Measurements from ENCODE around the gene TNFSF13B.

DNA sequence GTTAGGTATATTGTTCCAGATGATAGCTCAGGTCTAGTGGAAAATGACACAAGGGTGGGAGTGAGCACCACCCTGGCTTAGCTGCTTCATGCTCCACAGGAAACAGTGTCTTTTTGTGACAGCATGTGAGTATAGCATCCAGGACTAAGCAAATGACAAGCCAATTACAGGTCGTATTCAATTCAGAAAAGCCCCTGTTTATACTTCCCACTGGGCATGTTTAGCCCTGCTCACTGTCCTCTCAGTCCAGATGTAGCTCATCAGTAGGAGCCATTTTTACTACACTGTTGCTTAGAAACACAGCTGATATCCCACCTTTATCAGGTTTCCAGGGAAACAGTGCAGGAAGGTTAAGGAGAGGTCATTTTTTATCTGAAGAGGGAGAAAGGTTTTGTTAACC is 43.3 kb upstream of the TNFSF13B start:
- TF ChIP-seq, protein P1, sequence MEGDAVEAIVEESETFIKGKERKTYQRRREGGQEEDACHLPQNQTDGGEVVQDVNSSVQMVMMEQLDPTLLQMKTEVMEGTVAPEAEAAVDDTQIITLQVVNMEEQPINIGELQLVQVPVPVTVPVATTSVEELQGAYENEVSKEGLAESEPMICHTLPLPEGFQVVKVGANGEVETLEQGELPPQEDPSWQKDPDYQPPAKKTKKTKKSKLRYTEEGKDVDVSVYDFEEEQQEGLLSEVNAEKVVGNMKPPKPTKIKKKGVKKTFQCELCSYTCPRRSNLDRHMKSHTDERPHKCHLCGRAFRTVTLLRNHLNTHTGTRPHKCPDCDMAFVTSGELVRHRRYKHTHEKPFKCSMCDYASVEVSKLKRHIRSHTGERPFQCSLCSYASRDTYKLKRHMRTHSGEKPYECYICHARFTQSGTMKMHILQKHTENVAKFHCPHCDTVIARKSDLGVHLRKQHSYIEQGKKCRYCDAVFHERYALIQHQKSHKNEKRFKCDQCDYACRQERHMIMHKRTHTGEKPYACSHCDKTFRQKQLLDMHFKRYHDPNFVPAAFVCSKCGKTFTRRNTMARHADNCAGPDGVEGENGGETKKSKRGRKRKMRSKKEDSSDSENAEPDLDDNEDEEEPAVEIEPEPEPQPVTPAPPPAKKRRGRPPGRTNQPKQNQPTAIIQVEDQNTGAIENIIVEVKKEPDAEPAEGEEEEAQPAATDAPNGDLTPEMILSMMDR (IDR thresholded peaks at IDR 0.05; ENCODE audit: control extremely low read depth in 1 of 3, insufficient read depth in 1 of 3, low read depth in 1 of 3, low read length in 3 of 3) = no peak
- TF ChIP-seq, protein P2, sequence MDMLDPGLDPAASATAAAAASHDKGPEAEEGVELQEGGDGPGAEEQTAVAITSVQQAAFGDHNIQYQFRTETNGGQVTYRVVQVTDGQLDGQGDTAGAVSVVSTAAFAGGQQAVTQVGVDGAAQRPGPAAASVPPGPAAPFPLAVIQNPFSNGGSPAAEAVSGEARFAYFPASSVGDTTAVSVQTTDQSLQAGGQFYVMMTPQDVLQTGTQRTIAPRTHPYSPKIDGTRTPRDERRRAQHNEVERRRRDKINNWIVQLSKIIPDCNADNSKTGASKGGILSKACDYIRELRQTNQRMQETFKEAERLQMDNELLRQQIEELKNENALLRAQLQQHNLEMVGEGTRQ (IDR thresholded peaks at IDR 0.05; ENCODE audit: low read length) = no peak
- TF ChIP-seq, protein P3, sequence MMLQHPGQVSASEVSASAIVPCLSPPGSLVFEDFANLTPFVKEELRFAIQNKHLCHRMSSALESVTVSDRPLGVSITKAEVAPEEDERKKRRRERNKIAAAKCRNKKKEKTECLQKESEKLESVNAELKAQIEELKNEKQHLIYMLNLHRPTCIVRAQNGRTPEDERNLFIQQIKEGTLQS (IDR thresholded peaks at IDR 0.05; ENCODE audit: insufficient read depth, low read depth, low read length) = no peak
- TF ChIP-seq, protein P4, sequence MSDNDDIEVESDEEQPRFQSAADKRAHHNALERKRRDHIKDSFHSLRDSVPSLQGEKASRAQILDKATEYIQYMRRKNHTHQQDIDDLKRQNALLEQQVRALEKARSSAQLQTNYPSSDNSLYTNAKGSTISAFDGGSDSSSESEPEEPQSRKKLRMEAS (IDR thresholded peaks at IDR 0.05) = no peak
- TF ChIP-seq YY1 (IDR thresholded peaks at IDR 0.05; ENCODE audit: low read depth, low read length) = no peak
- TF ChIP-seq RXRA (IDR thresholded peaks at IDR 0.05; ENCODE audit: insufficient read depth, low read depth, low read length) = no peak
- TF ChIP-seq SIX5 (IDR thresholded peaks at IDR 0.05; ENCODE audit: low read depth, low read length) = no peak
- TF ChIP-seq SP2 (IDR thresholded peaks at IDR 0.05; ENCODE audit: low read length) = no peak
- TF ChIP-seq BRCA1 (IDR thresholded peaks at IDR 0.05; ENCODE audit: low read depth, low read length) = no peak
- no peak for TF ChIP-seq KDM1A (IDR thresholded peaks at IDR 0.05; ENCODE audit: borderline replicate concordance, low read length)
- TF ChIP-seq JUND (IDR thresholded peaks at IDR 0.05; ENCODE audit: low read length) = no peak

All from H1 (cell line).